K562 (cell line): ENCODE results near the gene CNIH4. TPM values are rescaled to one million over a fixed set of nuclear protein-coding genes. Genes with fewer than 3 reads are reported as not detected.
A peak's percentile ranks its signal among the peaks of the same experiment; 100 is the strongest.

ENCODE experiments used
- BCL6 ChIP-seq: fragments of 250-450 bp; sonication (Bioruptor Pico); IDR thresholded peaks from 2 replicates; pipeline ENCODE4 v1.4.0; 2020
- CBFB ChIP-seq: sonication (generic); formaldehyde crosslinking; IDR thresholded peaks from 2 replicates; pipeline ENCODE4 v1.4.0; 2020; ENCODE audit warnings: mild to moderate bottlenecking, missing genetic modification reagents
- ETS2 ChIP-seq: IDR thresholded peaks from 2 replicates; pipeline ENCODE4 v1.6.1; 2016; ENCODE audit warnings: borderline replicate concordance, missing genetic modification characterization, mild to moderate bottlenecking, moderate library complexity, missing compliant biosample characterization; ENCODE audit not compliant: poor library complexity, severe bottlenecking
- HINFP ChIP-seq: fragments of 450-650 bp; conservative IDR thresholded peaks from 2 replicates; pipeline ENCODE4 v1.6.1; 2016; ENCODE audit warnings: missing genetic modification characterization, low read depth, mild to moderate bottlenecking, control low read depth, missing compliant biosample characterization
- L3MBTL2 ChIP-seq: fragments of 450-650 bp; IDR thresholded peaks from 2 replicates; pipeline ENCODE4 v1.6.1; 2016; ENCODE audit warnings: mild to moderate bottlenecking, moderate library complexity
- PHF8 ChIP-seq: fragments of 200-600 bp; sonication (generic); IDR thresholded peaks from 2 replicates; pipeline ENCODE4 v1.6.1; 2012; ENCODE audit warnings: mixed run types, mild to moderate bottlenecking, inconsistent platforms, low read length, moderate library complexity, borderline replicate concordance
- RBM34 ChIP-seq: fragments of 200-400 bp; formaldehyde crosslinking; IDR thresholded peaks from 2 replicates; pipeline ENCODE4 v1.6.1; 2018; ENCODE audit warnings: low read length, borderline replicate concordance; ENCODE audit not compliant: insufficient read depth
- SETDB1 ChIP-seq: IDR thresholded peaks from one replicate; pipeline ENCODE4 v1.6.1; 2012; ENCODE audit warnings: low read length, control low read depth, inconsistent platforms
- STAT5B ChIP-seq: fragments of 250-450 bp; sonication (Bioruptor Pico); IDR thresholded peaks from 2 replicates; pipeline ENCODE4 v1.8.0; 2021; ENCODE audit warnings: mild to moderate bottlenecking, inconsistent platforms
- TCF7 ChIP-seq: sonication (generic); IDR thresholded peaks from 2 replicates; pipeline ENCODE4 v1.6.1; 2016; ENCODE audit warnings: antibody characterized with exemption, borderline replicate concordance
- ZNF253 ChIP-seq: fragments of 250-450 bp; sonication (Bioruptor Pico); conservative IDR thresholded peaks from 2 replicates; pipeline ENCODE4 v1.6.1; 2021; ENCODE audit warnings: mild to moderate bottlenecking
- ZNF707 ChIP-seq: fragments of 250-450 bp; sonication (Bioruptor Pico); conservative IDR thresholded peaks from 2 replicates; pipeline ENCODE4 v1.8.0; 2022; ENCODE audit warnings: inconsistent platforms, mild to moderate bottlenecking, moderate library complexity
- polyA plus RNA-seq, 8 experiments: library from polyadenylated mRNA; depleted of rRNA in 4 of 8; stranded (reverse) in 5 of 8; unstranded in 3 of 8; fragments of >200 nt; fragmentation: Nextera tagmentation in 2 of 8; fragmentation: Illumina TruSeq in 1 of 8; extraction: Ambion mirVana in 2 of 8; extraction: Trizol in 1 of 8; gene quantifications; 2 replicates each; pipeline versions ENCODE4 v1.2.1 to v1.2.3, GENCODE V29; 2011 to 2014; ENCODE audit warnings: inconsistent platforms in 1 of 8, missing spikeins in 1 of 8
- total RNA-seq, 7 experiments: library from RNA; depleted of rRNA in 6 of 7; stranded (reverse); fragments of >200 nt in 6 of 7; fragmentation: Illumina TruSeq in 2 of 7; extraction: Trizol in 2 of 7; gene quantifications; 2 replicates each; pipeline versions ENCODE4 v1.2.1 to v1.2.3, GENCODE V29; 2011 to 2021; ENCODE audit warnings: low replicate concordance in 1 of 7
- TF ChIP-seq, protein P1 (sequence below), 2 experiments: IDR thresholded peaks; 2 replicates each; pipeline ENCODE4 v1.6.1; 2012; ENCODE audit warnings: improper control_type of control experiment in 2 of 2, low read depth in 2 of 2, low read length in 2 of 2, borderline replicate concordance in 1 of 2
- TF ChIP-seq, protein P2 (sequence below): fragments of 250-450 bp; sonication (Bioruptor Pico); IDR thresholded peaks from 2 replicates; pipeline ENCODE4 v1.9.0; 2021; ENCODE audit warnings: mild to moderate bottlenecking
- TF ChIP-seq, protein P3 (sequence below): sonication (generic); IDR thresholded peaks from 2 replicates; pipeline ENCODE4 v1.6.1; 2016
- TF ChIP-seq, protein P4 (sequence below), 2 experiments: fragments of 450-650 bp; IDR thresholded peaks; 2 replicates each; pipeline ENCODE4 v1.6.1; 2018; ENCODE audit warnings: mild to moderate bottlenecking in 2 of 2, low read depth in 1 of 2; ENCODE audit not compliant: partially characterized antibody in 2 of 2

Gene CNIH4
- total and polyA plus RNA-seq, 9 of the 15 experiments (the other 6 are each of a cell fraction or from before 2014, with no cell fraction given): 41.3 to 266 (median 61.1) TPM

- TF ChIP-seq, protein P1, sequence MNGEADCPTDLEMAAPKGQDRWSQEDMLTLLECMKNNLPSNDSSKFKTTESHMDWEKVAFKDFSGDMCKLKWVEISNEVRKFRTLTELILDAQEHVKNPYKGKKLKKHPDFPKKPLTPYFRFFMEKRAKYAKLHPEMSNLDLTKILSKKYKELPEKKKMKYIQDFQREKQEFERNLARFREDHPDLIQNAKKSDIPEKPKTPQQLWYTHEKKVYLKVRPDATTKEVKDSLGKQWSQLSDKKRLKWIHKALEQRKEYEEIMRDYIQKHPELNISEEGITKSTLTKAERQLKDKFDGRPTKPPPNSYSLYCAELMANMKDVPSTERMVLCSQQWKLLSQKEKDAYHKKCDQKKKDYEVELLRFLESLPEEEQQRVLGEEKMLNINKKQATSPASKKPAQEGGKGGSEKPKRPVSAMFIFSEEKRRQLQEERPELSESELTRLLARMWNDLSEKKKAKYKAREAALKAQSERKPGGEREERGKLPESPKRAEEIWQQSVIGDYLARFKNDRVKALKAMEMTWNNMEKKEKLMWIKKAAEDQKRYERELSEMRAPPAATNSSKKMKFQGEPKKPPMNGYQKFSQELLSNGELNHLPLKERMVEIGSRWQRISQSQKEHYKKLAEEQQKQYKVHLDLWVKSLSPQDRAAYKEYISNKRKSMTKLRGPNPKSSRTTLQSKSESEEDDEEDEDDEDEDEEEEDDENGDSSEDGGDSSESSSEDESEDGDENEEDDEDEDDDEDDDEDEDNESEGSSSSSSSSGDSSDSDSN (IDR thresholded peaks at IDR 0.05; ENCODE audit: borderline replicate concordance in 1 of 2, low read depth in 2 of 2, low read length in 2 of 2): peak; percentile 71 to 80; a peak in 3 of 4 replicates
- TF ChIP-seq L3MBTL2 (peak; percentile 72), SETDB1 (no peak), ETS2 (tag) (no peak), ZNF707 (CRISPR knock-in tag) (no peak), ZNF253 (no peak), HINFP (tag) (no peak), STAT5B (CRISPR knock-in tag) (no peak), CBFB (CRISPR knock-in tag) (no peak), BCL6 (CRISPR knock-in tag) (no peak), RBM34 (no peak), TCF7 (0 out of 2 replicates have a peak, but pooled peaks have one; percentile 29), PHF8 (peak; percentile 93; the same call in 1 of the 2 replicates)
- TF ChIP-seq, protein P2, sequence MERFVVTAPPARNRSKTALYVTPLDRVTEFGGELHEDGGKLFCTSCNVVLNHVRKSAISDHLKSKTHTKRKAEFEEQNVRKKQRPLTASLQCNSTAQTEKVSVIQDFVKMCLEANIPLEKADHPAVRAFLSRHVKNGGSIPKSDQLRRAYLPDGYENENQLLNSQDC (CRISPR knock-in tag): no peak
- TF ChIP-seq, protein P3, sequence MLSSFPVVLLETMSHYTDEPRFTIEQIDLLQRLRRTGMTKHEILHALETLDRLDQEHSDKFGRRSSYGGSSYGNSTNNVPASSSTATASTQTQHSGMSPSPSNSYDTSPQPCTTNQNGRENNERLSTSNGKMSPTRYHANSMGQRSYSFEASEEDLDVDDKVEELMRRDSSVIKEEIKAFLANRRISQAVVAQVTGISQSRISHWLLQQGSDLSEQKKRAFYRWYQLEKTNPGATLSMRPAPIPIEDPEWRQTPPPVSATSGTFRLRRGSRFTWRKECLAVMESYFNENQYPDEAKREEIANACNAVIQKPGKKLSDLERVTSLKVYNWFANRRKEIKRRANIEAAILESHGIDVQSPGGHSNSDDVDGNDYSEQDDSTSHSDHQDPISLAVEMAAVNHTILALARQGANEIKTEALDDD: no peak
- TF ChIP-seq, protein P4, sequence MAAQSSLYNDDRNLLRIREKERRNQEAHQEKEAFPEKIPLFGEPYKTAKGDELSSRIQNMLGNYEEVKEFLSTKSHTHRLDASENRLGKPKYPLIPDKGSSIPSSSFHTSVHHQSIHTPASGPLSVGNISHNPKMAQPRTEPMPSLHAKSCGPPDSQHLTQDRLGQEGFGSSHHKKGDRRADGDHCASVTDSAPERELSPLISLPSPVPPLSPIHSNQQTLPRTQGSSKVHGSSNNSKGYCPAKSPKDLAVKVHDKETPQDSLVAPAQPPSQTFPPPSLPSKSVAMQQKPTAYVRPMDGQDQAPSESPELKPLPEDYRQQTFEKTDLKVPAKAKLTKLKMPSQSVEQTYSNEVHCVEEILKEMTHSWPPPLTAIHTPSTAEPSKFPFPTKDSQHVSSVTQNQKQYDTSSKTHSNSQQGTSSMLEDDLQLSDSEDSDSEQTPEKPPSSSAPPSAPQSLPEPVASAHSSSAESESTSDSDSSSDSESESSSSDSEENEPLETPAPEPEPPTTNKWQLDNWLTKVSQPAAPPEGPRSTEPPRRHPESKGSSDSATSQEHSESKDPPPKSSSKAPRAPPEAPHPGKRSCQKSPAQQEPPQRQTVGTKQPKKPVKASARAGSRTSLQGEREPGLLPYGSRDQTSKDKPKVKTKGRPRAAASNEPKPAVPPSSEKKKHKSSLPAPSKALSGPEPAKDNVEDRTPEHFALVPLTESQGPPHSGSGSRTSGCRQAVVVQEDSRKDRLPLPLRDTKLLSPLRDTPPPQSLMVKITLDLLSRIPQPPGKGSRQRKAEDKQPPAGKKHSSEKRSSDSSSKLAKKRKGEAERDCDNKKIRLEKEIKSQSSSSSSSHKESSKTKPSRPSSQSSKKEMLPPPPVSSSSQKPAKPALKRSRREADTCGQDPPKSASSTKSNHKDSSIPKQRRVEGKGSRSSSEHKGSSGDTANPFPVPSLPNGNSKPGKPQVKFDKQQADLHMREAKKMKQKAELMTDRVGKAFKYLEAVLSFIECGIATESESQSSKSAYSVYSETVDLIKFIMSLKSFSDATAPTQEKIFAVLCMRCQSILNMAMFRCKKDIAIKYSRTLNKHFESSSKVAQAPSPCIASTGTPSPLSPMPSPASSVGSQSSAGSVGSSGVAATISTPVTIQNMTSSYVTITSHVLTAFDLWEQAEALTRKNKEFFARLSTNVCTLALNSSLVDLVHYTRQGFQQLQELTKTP (IDR thresholded peaks at IDR 0.05; ENCODE audit: low read depth in 1 of 2, partially characterized antibody in 2 of 2): peak in 1 of 2 experiments; percentile 96
These were observed at the start of gene CNIH4 (continued) for GRCh38 chr1:224356685-224357625.
